Effector memory CD4-positive, alpha-beta T cell (primary cell): ENCODE measurements around the gene TWIST2.

Experiments
- DNase-seq, 3 donors: peaks; one replicate each; pipeline ENCODE4 v3.0.0-alpha.2; 2020
- H3K27ac ChIP-seq: 2 replicates; pipeline ENCODE4 v1.7.0; 2013; ENCODE audit warnings: mild to moderate bottlenecking, low read length, moderate library complexity; ENCODE audit not compliant: insufficient read depth, poor library complexity, severe bottlenecking
- H3K27me3 ChIP-seq: replicated peaks from 2 replicates; pipeline ENCODE4 v1.7.0; 2013; ENCODE audit warnings: mild to moderate bottlenecking, low read length; ENCODE audit not compliant: insufficient read depth, control insufficient read depth, poor library complexity, severe bottlenecking
- H3K36me3 ChIP-seq: 2 replicates; pipeline ENCODE4 v1.7.0; 2013; ENCODE audit warnings: mild to moderate bottlenecking, low read length, moderate library complexity; ENCODE audit not compliant: control insufficient read depth, insufficient read depth
- H3K4me1 ChIP-seq: 2 replicates; pipeline ENCODE4 v1.7.0; 2013; ENCODE audit warnings: low read length, mild to moderate bottlenecking; ENCODE audit not compliant: control insufficient read depth, insufficient read depth, poor library complexity, severe bottlenecking
- H3K4me3 ChIP-seq: 2 replicates; pipeline ENCODE4 v1.7.0; 2013; ENCODE audit warnings: low read length, low read depth, mild to moderate bottlenecking; ENCODE audit not compliant: insufficient read depth, poor library complexity, severe bottlenecking
- H3K9me3 ChIP-seq: 2 replicates; pipeline ENCODE4 v1.7.0; 2013; ENCODE audit warnings: mild to moderate bottlenecking, low read length, moderate library complexity; ENCODE audit not compliant: control insufficient read depth

Gene TWIST2

GRCh38 chr2:238895361-238895882, 47.5 kb downstream of the TWIST2 start:
- DNase-seq, result no peak
- Histone ChIP-seq H3K27me3 (no peaks in the 10 kb centered on the region), H3K4me1 (no peaks in the 10 kb centered on the region), H3K9me3 (no peaks in the 10 kb centered on the region), H3K4me3 (no peak overlapping the region), H3K36me3 (no peaks in the 10 kb centered on the region), H3K27ac (no peak overlapping the region)

GRCh38 chr2:238895891-238896600, 48.2 kb downstream of the TWIST2 start:
- no peaks in the 10 kb centered on the region for H3K4me1 ChIP-seq
- no peaks in the 10 kb centered on the region for H3K36me3 ChIP-seq
- no peak overlapping the region for H3K27ac ChIP-seq
- no peak overlapping the region for H3K4me3 ChIP-seq
- H3K27me3 ChIP-seq, result no peaks in the 10 kb centered on the region
- DNase-seq, result no peak
- H3K9me3 ChIP-seq, result no peaks in the 10 kb centered on the region

- Histone ChIP-seq H3K9me3 (no peaks in the 10 kb centered on the region), H3K27ac (no peak overlapping the region), H3K36me3 (no peaks in the 10 kb centered on the region), H3K4me1 (no peaks in the 10 kb centered on the region), H3K4me3 (no peak overlapping the region), H3K27me3 (no peaks in the 10 kb centered on the region)
- DNase-seq, result no peak
Measured at GRCh38 chr2:238896641-238897040, 48.8 kb downstream of the TWIST2 start.

- Histone ChIP-seq H3K27ac (no peak overlapping the region), H3K27me3 (no peaks in the 10 kb centered on the region), H3K9me3 (no peaks in the 10 kb centered on the region), H3K36me3 (no peaks in the 10 kb centered on the region), H3K4me1 (no peaks in the 10 kb centered on the region), H3K4me3 (no peak overlapping the region)
- DNase-seq, result no peak
Measured at GRCh38 chr2:238897122-238897880, 49.4 kb downstream of the TWIST2 start.

GRCh38 chr2:238897911-238898311, 50.0 kb downstream of the TWIST2 start:
- H3K27ac ChIP-seq, result no peak overlapping the region
- no peaks in the 10 kb centered on the region for H3K4me1 ChIP-seq
- no peaks in the 10 kb centered on the region for H3K9me3 ChIP-seq
- no peaks in the 10 kb centered on the region for H3K36me3 ChIP-seq
- no peak overlapping the region for H3K4me3 ChIP-seq
- DNase-seq, result no peak
- no peaks in the 10 kb centered on the region for H3K27me3 ChIP-seq

GRCh38 chr2:238898534-238899281, 50.8 kb downstream of the TWIST2 start:
- Histone ChIP-seq H3K4me1 (no peaks in the 10 kb centered on the region), H3K4me3 (no peak overlapping the region), H3K36me3 (no peaks in the 10 kb centered on the region), H3K27ac (no peak overlapping the region), H3K27me3 (no peaks in the 10 kb centered on the region), H3K9me3 (no peaks in the 10 kb centered on the region)
- DNase-seq, result no peak

- H3K36me3 ChIP-seq, result no peaks in the 10 kb centered on the region
- H3K9me3 ChIP-seq, result no peaks in the 10 kb centered on the region
- no peak overlapping the region for H3K27ac ChIP-seq
- H3K4me3 ChIP-seq, result no peak overlapping the region
- no peak for DNase-seq
- no peaks in the 10 kb centered on the region for H3K27me3 ChIP-seq
- H3K4me1 ChIP-seq, result no peaks in the 10 kb centered on the region
Measured at GRCh38 chr2:238899386-238899785, 51.5 kb downstream of the TWIST2 start.

- no peak overlapping the region for H3K4me3 ChIP-seq
- no peaks in the 10 kb centered on the region for H3K36me3 ChIP-seq
- H3K9me3 ChIP-seq, result no peaks in the 10 kb centered on the region
- H3K27ac ChIP-seq, result no peak overlapping the region
- H3K27me3 ChIP-seq, result no peaks in the 10 kb centered on the region
- no peak for DNase-seq
- H3K4me1 ChIP-seq, result no peaks in the 10 kb centered on the region
Measured at GRCh38 chr2:238900511-238900910, 52.6 kb downstream of the TWIST2 start.

- no peak overlapping the region for H3K27ac ChIP-seq
- no peak for DNase-seq
- no peaks in the 10 kb centered on the region for H3K27me3 ChIP-seq
- H3K4me3 ChIP-seq, result no peak overlapping the region
- no peaks in the 10 kb centered on the region for H3K9me3 ChIP-seq
- no peaks in the 10 kb centered on the region for H3K36me3 ChIP-seq
- H3K4me1 ChIP-seq, result no peaks in the 10 kb centered on the region
Measured at GRCh38 chr2:238901461-238902057, 53.7 kb downstream of the TWIST2 start.
